Testis (tissue), 3 donors: ENCODE results near the gene EXTL2. TPM values are rescaled to one million over a fixed set of nuclear protein-coding genes. Genes with fewer than 3 reads are reported as not detected.
"Not testable (repeated sequence)": the region's sequence is repeated elsewhere in the genome, so short reads cannot be mapped to it uniquely, and the experiment has no call there.

ENCODE experiments used
- DNase-seq: peaks from one replicate; pipeline ENCODE4 v3.0.0-alpha.2; 2019
- H3K27ac ChIP-seq, 2 donors: fragments of 200-600 bp; sonication (generic); one replicate each; pipeline ENCODE4 v1.5.1; 2019
- H3K27me3 ChIP-seq: fragments of 200-600 bp; sonication (generic); one replicate; pipeline ENCODE4 v1.5.1; 2019
- H3K36me3 ChIP-seq: fragments of 200-600 bp; sonication (generic); one replicate; pipeline ENCODE4 v1.5.1; 2017; ENCODE audit warnings: low read depth; ENCODE audit errors: missing control alignments
- H3K4me1 ChIP-seq: fragments of 200-600 bp; sonication (generic); one replicate; pipeline ENCODE4 v1.5.1; 2019
- H3K4me3 ChIP-seq, 2 donors: fragments of 200-600 bp; sonication (generic); one replicate each; pipeline ENCODE4 v1.5.1; 2017 to 2019
- H3K9me3 ChIP-seq: fragments of 200-600 bp; sonication (generic); one replicate; pipeline ENCODE4 v1.5.1; 2017
- POLR2A ChIP-seq: fragments of 450-650 bp; IDR thresholded peaks from one replicate; pipeline ENCODE4 v1.6.1; 2017; ENCODE audit warnings: antibody characterized with exemption, mild to moderate bottlenecking, moderate library complexity
- WGBS, 2 donors: methylation state at CpG; one replicate each; pipeline ENCODE4 v1.1.5; 2018; 5-methylcytosine and 5-hydroxymethylcytosine counted together
- intact Hi-C: fragments of 100-400 bp; cut with DNase I; formaldehyde crosslinking; loops from one replicate; pipeline ENCODE4 v1.15.1; 2023; ENCODE audit warnings: low total_unique reads
- polyA plus RNA-seq: library from polyadenylated mRNA; stranded (reverse); fragments of 350-450 nt; fragmentation: Illumina TruSeq; extraction: RNeasy Lipid Tissue Mini Kit (QIAGEN cat#74804); gene quantifications from one replicate; pipeline ENCODE4 v1.2.3, GENCODE V29; 2014; ENCODE audit warnings: low read depth, low replicate concordance; ENCODE audit not compliant: insufficient read depth
- total RNA-seq, 2 donors: library from RNA; depleted of rRNA; stranded (reverse); fragments of >200 nt; gene quantifications; one replicate each; pipeline ENCODE4 v1.2.3, GENCODE V29; 2016
- TF ChIP-seq, protein P1 (sequence below), 3 experiments: fragments of 450-650 bp in 2 of 3; fragments of 200-600 bp in 1 of 3; sonication (generic) in 1 of 3; IDR thresholded peaks; one replicate each; pipeline ENCODE4 v1.5.1; 2016 to 2019; ENCODE audit warnings: antibody characterized with exemption in 3 of 3, mild to moderate bottlenecking in 2 of 3, moderate library complexity in 1 of 3

The EXTL2 gene
- total and polyA plus RNA-seq, 3 donors from 2014 or later, result 12.8 to 16.9 (median 16.1) TPM

DNA sequence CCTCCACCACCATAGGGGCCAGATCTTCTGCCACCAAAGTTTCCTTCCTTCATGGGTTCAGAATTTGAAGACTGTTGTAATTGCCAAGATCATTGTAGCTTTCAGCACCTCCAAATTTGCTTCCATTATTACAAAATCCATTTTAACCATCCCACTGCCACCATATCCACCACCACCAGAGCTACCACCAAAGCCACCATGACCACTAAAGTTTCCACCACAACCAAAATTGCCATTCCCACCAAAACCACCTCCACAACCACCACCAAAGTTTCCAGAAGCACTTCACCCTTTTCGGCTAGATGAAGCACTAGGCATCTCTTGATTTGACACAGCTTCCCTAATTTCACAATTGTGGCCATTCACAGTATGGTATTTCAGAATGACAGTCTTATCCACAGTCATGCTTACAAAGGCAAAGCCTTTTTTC is 46.5 kb upstream of the EXTL2 start:
- WGBS, 2 donors, result 90 to 97% methylated on average over 1 of the region's 1 CpG
- DNase-seq, result no peak
- intact Hi-C loops, result no loop called here
- no peaks in the 10 kb centered on the region for H3K9me3 ChIP-seq
- no peak overlapping the region for H3K4me3 ChIP-seq
- no peaks in the 10 kb centered on the region for H3K4me1 ChIP-seq
- no peak for TF ChIP-seq POLR2A
- TF ChIP-seq, protein P1, sequence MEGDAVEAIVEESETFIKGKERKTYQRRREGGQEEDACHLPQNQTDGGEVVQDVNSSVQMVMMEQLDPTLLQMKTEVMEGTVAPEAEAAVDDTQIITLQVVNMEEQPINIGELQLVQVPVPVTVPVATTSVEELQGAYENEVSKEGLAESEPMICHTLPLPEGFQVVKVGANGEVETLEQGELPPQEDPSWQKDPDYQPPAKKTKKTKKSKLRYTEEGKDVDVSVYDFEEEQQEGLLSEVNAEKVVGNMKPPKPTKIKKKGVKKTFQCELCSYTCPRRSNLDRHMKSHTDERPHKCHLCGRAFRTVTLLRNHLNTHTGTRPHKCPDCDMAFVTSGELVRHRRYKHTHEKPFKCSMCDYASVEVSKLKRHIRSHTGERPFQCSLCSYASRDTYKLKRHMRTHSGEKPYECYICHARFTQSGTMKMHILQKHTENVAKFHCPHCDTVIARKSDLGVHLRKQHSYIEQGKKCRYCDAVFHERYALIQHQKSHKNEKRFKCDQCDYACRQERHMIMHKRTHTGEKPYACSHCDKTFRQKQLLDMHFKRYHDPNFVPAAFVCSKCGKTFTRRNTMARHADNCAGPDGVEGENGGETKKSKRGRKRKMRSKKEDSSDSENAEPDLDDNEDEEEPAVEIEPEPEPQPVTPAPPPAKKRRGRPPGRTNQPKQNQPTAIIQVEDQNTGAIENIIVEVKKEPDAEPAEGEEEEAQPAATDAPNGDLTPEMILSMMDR (IDR thresholded peaks at IDR 0.05), result no peak
- no peak overlapping the region for H3K27ac ChIP-seq
- no peaks in the 10 kb centered on the region for H3K36me3 ChIP-seq
- no peaks in the 10 kb centered on the region for H3K27me3 ChIP-seq

DNA sequence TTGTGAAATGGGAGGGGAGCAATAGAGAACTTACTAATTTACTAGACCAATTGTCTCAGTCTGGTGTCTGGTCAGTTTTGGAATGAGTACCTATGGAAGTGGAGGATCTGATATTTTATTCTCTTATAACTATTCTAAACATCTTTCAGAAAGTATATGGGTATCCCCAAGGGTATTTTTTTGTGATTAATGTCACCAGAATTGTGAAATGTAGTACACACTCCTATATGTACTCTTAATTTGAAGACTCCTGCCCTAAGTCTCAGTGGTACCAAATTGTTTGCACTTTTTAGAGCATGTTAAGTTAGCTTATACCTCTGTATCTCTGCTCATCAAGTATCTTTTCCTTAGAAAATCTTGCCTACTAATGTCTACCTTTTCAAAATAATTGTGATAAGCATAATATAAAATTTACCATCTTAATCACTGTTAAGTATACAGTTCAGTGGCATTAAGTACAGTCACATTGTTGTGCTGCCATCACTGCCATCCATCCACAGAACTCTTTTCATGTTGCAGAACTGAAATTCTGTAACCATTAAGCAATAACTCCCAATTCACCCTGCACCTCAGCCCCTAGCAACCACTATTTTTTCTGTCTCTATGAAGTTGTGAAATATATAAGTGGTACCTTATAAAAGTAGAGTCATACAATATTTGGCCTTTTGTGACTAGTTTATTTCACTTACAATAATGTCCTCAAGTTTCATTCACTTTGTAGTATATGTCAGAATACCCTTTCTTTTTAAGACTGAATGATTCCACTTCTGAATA is 41.7 kb upstream of the EXTL2 start:
- Histone ChIP-seq H3K27me3 (no peaks in the 10 kb centered on the region), H3K4me3 (no peak overlapping the region), H3K36me3 (no peaks in the 10 kb centered on the region), H3K27ac (no peak overlapping the region), H3K9me3 (no peaks in the 10 kb centered on the region), H3K4me1 (no peaks in the 10 kb centered on the region)
- intact Hi-C loops, result no loop called here
- TF ChIP-seq POLR2A, result no peak
- TF ChIP-seq, protein P1 (IDR thresholded peaks at IDR 0.05), result no peak
- no peak for DNase-seq

DNA sequence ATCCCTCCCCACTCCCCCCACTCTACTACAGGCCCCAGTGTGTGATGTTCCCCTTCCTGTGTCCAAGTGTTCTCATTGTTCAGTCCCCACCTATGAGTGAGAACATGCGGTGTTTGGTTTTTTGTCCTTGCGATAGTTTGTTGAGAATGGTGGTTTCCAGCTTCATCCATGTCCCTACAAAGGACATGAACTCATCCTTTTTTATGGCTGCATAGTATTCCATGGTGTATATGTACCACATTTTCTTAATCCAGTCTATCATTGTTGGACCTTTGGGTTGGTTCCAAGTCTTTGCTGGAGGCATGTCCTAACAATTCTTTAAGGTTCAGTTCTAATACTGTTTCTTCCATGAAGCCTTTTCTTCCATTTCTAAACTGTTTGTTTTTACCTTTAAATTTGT is 38.9 kb upstream of the EXTL2 start:
- WGBS, 2 donors, result 95 to 100% methylated on average over 2 of the region's 2 CpGs
- H3K27ac ChIP-seq, H3K4me1 ChIP-seq, H3K27me3 ChIP-seq, DNase-seq, H3K9me3 ChIP-seq, H3K4me3 ChIP-seq, intact Hi-C loops, H3K36me3 ChIP-seq: not testable (repeated sequence)

DNA sequence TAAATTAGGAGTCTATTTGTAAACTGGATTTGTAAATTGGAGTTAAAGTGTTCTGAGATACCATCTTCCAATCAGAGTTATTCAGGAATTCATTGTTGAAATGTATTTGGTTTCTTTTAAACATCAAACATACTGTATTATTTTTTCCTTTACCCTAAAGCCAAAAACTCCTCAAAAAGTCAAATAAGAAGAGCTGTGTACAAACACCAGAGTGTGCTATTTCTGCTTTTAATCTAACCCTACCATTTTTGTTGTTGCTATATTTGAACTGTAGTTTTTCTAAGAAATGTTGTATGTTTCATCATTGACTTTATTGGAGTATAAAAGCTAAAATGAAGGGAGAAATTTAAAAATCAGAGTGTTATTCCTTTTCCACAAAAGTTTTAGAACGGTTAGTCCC is 37.1 kb upstream of the EXTL2 start:
- 89 to 95% methylated on average over 1 of the region's 1 CpG for WGBS, 2 donors
- Histone ChIP-seq H3K4me3 (no peak overlapping the region), H3K9me3 (no peaks in the 10 kb centered on the region), H3K36me3 (no peaks in the 10 kb centered on the region), H3K27me3 (no peaks in the 10 kb centered on the region), H3K4me1 (no peaks in the 10 kb centered on the region), H3K27ac (no peak overlapping the region)
- no peak for DNase-seq
- intact Hi-C loops, result no loop called here
- no peak for TF ChIP-seq POLR2A
- TF ChIP-seq, protein P1 (IDR thresholded peaks at IDR 0.05), result no peak

DNA sequence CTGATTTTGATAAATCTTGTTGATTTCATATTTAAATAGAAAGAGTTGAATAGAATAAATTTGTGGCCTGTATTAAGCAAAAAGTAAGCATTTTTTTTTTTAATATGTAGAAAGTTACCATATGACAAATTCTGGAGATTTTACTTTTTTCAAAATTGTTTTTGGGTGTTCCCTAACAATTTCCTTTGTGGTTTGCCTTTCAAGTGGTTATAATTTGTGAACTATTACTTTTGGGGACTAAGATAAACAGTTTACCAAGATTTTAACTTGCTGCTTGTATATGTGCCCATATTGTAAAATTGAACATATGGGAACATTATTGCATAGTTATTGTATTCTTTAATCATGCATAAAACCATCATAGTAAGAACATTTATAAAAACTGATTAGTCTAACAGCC is 35.9 kb upstream of the EXTL2 start:
- intact Hi-C loops, result no loop called here
- no peak for DNase-seq
- TF ChIP-seq, protein P1 (IDR thresholded peaks at IDR 0.05), result no peak
- no peak for TF ChIP-seq POLR2A
- Histone ChIP-seq H3K9me3 (no peaks in the 10 kb centered on the region), H3K4me1 (no peaks in the 10 kb centered on the region), H3K27me3 (no peaks in the 10 kb centered on the region), H3K4me3 (no peak overlapping the region), H3K27ac (no peak overlapping the region), H3K36me3 (no peaks in the 10 kb centered on the region)
